Measurements from ENCODE around the gene CPSF4L. TPM values are rescaled to one million over a fixed set of nuclear protein-coding genes. Genes with fewer than 3 reads are reported as not detected.
A peak's percentile ranks its signal among the peaks of the same experiment; 100 is the strongest.

Gene CPSF4L
- total and polyA plus RNA-seq, 2 of the 13 experiments (the other 11 are each of a cell fraction or from before 2014, with no cell fraction given): 0.73 to 1.6 TPM

- TF ChIP-seq NFAT5 (CRISPR knock-in tag; IDR thresholded peaks at IDR 0.05) (0 out of 2 replicates have a peak, but pooled peaks have one; percentile 40), PATZ1 (CRISPR knock-in tag; IDR thresholded peaks at IDR 0.05) (peak; percentile 94), GATAD2A (CRISPR knock-in tag; IDR thresholded peaks at IDR 0.05) (peak; percentile 62), ARID5B (CRISPR knock-in tag; IDR thresholded peaks at IDR 0.05) (peak; percentile 38; the same call in 1 of the 2 replicates), RFX3 (CRISPR knock-in tag; IDR thresholded peaks at IDR 0.05) (0 out of 2 replicates have a peak, but pooled peaks have one; percentile 31), MED1 (CRISPR knock-in tag; IDR thresholded peaks at IDR 0.05) (peak; percentile 47), HNRNPL (IDR thresholded peaks at IDR 0.05; ENCODE audit: low read depth, low read length) (no peak), MAF1 (CRISPR knock-in tag; IDR thresholded peaks at IDR 0.05; ENCODE audit: borderline replicate concordance) (no peak), CERS6 (CRISPR knock-in tag; IDR thresholded peaks at IDR 0.05) (no peak), FOXM1 (CRISPR knock-in tag; IDR thresholded peaks at IDR 0.05) (no peak), RXRA (CRISPR knock-in tag; IDR thresholded peaks at IDR 0.05) (peak; percentile 24; the same call in 1 of the 2 replicates), ZNF513 (CRISPR knock-in tag; conservative IDR thresholded peaks at IDR 0.05) (no peak), LBX2 (CRISPR knock-in tag; IDR thresholded peaks at IDR 0.05; ENCODE audit: borderline replicate concordance) (no peak), ZFAT (CRISPR knock-in tag; conservative IDR thresholded peaks at IDR 0.05) (no peak)
Measured at GRCh38 chr17:73203788-73204479, 57.7 kb downstream of the CPSF4L start (continued).

Data from HepG2 (cell line).